ENCODE results near the gene COMMD10.
"Not testable (repeated sequence)": the region's sequence is repeated elsewhere in the genome, so short reads cannot be mapped to it uniquely, and the experiment has no call there.

Gene COMMD10

GRCh38 chr5:116097301-116097700, 12.5 kb downstream of the COMMD10 start:
- no peak for DNase-seq (ENCODE audit: low read depth in 2 of 2, low spot score in 1 of 2)

GRCh38 chr5:116098998-116099397, 14.2 kb downstream of the COMMD10 start:
- no peak for DNase-seq (ENCODE audit: low read depth in 2 of 2, low spot score in 1 of 2)

- DNase-seq (ENCODE audit: low read depth in 2 of 2, low spot score in 1 of 2): not testable (repeated sequence)
Observed at GRCh38 chr5:116104941-116105340, 20.1 kb downstream of the COMMD10 start.

- no peak for DNase-seq (ENCODE audit: low read depth in 2 of 2, low spot score in 1 of 2)
Observed at GRCh38 chr5:116115163-116115562, 30.3 kb downstream of the COMMD10 start.

- DNase-seq (ENCODE audit: low read depth in 2 of 2, low spot score in 1 of 2): no peak
Observed at GRCh38 chr5:116130471-116130870, 45.6 kb downstream of the COMMD10 start.

- no peak for DNase-seq (ENCODE audit: low read depth in 2 of 2, low spot score in 1 of 2)
Observed at GRCh38 chr5:116130976-116131375, 46.2 kb downstream of the COMMD10 start.

- no peak for DNase-seq (ENCODE audit: low read depth in 2 of 2, low spot score in 1 of 2)
Observed at GRCh38 chr5:116133281-116133680, 48.5 kb downstream of the COMMD10 start.

GRCh38 chr5:116135344-116135743, 50.5 kb downstream of the COMMD10 start:
- DNase-seq (ENCODE audit: low read depth in 2 of 2, low spot score in 1 of 2): no peak

- no peak for DNase-seq (ENCODE audit: low read depth in 2 of 2, low spot score in 1 of 2)
Observed at GRCh38 chr5:116137544-116138378, 52.9 kb downstream of the COMMD10 start.

GRCh38 chr5:116142495-116142894, 57.7 kb downstream of the COMMD10 start:
- DNase-seq (ENCODE audit: low read depth in 2 of 2, low spot score in 1 of 2): no peak

GRCh38 chr5:116144103-116144502, 59.3 kb downstream of the COMMD10 start:
- no peak for DNase-seq (ENCODE audit: low read depth in 2 of 2, low spot score in 1 of 2)

- DNase-seq (ENCODE audit: low read depth in 2 of 2, low spot score in 1 of 2): no peak
Observed at GRCh38 chr5:116144991-116145390, 60.2 kb downstream of the COMMD10 start.

- no peak for DNase-seq (ENCODE audit: low read depth in 2 of 2, low spot score in 1 of 2)
Observed at GRCh38 chr5:116145416-116145815, 60.6 kb downstream of the COMMD10 start.

- DNase-seq (ENCODE audit: low read depth in 2 of 2, low spot score in 1 of 2): no peak
Observed at GRCh38 chr5:116152169-116152568, 67.3 kb downstream of the COMMD10 start.

- no peak for DNase-seq (ENCODE audit: low read depth in 2 of 2, low spot score in 1 of 2)
Observed at GRCh38 chr5:116153687-116154174, 68.9 kb downstream of the COMMD10 start.

GRCh38 chr5:116154252-116154651, 69.4 kb downstream of the COMMD10 start:
- no peak for DNase-seq (ENCODE audit: low read depth in 2 of 2, low spot score in 1 of 2)

GRCh38 chr5:116154931-116155330, 70.1 kb downstream of the COMMD10 start:
- no peak for DNase-seq (ENCODE audit: low read depth in 2 of 2, low spot score in 1 of 2)

- DNase-seq (ENCODE audit: low read depth in 2 of 2, low spot score in 1 of 2): no peak
Observed at GRCh38 chr5:116157902-116158301, 73.1 kb downstream of the COMMD10 start.

GRCh38 chr5:116159006-116159405, 74.2 kb downstream of the COMMD10 start:
- no peak for DNase-seq (ENCODE audit: low read depth in 2 of 2, low spot score in 1 of 2)

- DNase-seq (ENCODE audit: low read depth in 2 of 2, low spot score in 1 of 2): no peak
Observed at GRCh38 chr5:116174111-116174510, 89.3 kb downstream of the COMMD10 start.

- DNase-seq (ENCODE audit: low read depth in 2 of 2, low spot score in 1 of 2): no peak
Observed at GRCh38 chr5:116176121-116176520, 91.3 kb downstream of the COMMD10 start.

- DNase-seq (ENCODE audit: low read depth in 2 of 2, low spot score in 1 of 2): no peak
Observed at GRCh38 chr5:116178925-116179324, 94.1 kb downstream of the COMMD10 start.

- no peak for DNase-seq (ENCODE audit: low read depth in 2 of 2, low spot score in 1 of 2)
Observed at GRCh38 chr5:116209166-116209565, 124.3 kb downstream of the COMMD10 start.

Measured in stimulated activated CD8-positive, alpha-beta memory T cell treated with anti-CD3 and anti-CD28 coated beads, Interleukin-4, amount 100 ng/mL, for 4 hours (primary cell).